NCI-H1694 (cell line): ENCODE results near the gene BARX1.

Experiments used
- DNase-seq: peaks from one replicate; lab custom pipeline; 2025; lab: John Stamatoyannopoulos, UW

BARX1 gene

GRCh38 chr9:93917121-93917853 is 37.9 kb downstream of the BARX1 start:
- DNase-seq = no peak

DNA sequence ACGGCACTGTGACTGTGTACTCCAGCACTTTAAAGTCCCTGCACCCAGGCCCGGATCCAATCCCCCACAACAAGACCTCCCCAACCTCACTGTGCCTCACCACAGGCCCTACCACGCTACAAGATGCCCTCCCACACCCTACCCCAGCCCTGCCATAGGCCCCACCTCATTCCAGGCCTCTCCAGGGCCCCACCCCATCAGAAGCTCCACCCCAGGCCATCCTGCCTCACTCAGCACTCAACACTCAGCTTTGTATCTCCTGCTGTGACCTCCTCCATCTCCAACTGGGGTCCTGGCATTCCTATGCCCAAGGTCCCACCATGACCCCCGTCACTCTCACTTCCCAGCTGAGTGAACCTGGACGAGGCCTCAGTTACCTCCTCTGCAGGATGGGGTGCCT is 38.8 kb downstream of the BARX1 start:
- no peak for DNase-seq

DNA sequence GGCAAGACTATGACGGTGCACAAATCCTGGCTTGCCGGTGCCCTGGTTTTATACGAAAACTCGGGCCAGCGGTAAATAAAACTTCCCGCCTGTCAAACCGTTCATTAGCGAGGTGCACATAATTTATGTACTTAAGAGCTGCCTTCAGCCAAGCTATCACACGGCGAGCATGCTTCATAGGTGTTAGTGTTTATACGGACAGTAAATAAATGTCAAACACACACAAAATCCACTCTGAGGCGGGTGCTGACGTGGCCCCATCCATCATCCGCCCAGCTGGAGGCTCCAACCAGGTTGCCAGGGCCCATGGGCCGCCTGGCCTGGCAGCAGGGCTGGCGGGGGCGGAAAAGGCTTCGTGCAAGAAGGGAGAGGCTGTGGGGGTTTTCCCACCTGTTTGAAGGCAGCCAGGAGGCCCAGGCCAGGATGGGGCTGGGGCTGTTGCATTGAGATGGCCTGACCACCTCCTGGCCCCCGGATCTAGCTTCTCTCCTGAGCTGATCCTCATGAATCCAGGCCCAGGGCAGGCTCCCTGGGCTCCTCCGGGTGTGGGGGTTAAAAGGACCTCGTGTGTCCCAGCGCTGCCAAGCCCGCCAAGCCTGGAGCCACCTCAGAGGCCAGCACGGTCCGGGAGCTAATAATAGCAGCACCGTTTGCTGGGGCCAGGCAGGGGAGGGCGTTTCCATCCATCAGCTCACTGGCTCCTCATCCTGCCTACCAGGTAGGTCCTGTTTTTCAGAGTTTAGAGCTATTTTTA is 43.2 kb downstream of the BARX1 start:
- DNase-seq = no peak

DNA sequence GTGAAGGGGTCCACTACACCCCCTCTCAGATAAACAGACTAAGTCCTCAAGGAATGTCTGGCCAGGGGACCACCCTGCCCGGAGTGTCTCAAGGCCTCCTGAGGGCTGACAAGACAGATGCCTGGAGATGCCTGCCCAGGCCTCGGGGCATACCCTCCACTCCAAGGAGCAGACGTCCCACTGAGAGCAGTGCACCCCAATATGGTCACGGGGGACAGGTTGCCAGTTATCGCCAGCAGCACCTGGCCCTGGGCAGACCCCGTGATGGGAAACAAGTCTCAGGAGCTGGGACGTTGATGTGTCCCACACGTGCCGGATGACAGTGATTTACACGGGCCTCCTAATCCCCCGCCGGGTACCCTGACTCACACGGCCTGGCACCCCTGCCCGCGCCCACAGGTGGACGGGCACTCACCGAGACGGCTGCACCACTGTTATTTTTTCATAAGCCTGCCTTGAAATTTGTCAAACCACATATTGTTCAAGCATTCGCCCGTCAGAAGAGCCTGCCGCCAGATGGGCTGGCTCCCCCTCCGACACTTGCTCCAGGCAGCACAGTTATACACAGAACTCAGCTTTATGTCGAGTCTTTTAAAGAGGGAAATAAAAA is 43.9 kb downstream of the BARX1 start:
- no peak for DNase-seq

- DNase-seq = no peak
Measured at GRCh38 chr9:93910598-93910997, 44.6 kb downstream of the BARX1 start.

- DNase-seq = no peak
Measured at GRCh38 chr9:93910196-93910595, 45.0 kb downstream of the BARX1 start.

- no peak for DNase-seq
Measured at GRCh38 chr9:93909242-93909616, 45.9 kb downstream of the BARX1 start.

GRCh38 chr9:93908591-93909241 is 46.4 kb downstream of the BARX1 start:
- DNase-seq = no peak

GRCh38 chr9:93907551-93908199 is 47.5 kb downstream of the BARX1 start:
- DNase-seq = no peak

DNA sequence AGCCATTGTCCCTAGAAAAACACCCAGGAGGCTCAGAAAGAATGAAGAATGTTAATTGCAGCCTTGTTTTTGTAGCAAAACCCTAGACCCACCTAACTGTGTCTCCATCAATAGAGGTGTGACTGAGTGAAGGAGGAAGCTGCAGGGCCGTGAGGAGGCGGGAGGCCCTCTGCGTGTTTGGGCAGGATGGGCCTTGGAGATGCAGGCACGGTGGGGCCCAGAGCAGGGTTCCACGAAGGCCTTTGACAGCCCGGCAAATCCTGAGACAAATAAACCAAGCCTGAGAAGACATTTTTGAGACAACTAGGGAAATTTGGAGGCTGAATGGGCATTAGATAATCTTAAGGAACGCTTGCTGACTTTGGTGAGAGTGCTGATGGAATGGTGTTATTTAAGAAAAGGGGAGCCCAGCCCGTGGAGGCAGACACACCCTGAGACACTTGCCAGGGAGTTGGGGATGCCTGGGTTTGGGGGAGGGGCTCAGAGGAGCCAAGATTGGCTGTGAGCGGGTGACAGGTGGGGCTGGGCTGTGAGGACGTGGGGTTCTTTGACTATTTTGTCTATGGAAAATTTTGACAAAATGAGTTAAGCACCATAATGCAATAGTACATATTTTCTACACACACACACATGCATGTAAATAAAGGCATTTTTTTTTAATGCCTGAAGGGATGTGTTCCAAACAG is 48.8 kb downstream of the BARX1 start:
- DNase-seq = no peak

DNA sequence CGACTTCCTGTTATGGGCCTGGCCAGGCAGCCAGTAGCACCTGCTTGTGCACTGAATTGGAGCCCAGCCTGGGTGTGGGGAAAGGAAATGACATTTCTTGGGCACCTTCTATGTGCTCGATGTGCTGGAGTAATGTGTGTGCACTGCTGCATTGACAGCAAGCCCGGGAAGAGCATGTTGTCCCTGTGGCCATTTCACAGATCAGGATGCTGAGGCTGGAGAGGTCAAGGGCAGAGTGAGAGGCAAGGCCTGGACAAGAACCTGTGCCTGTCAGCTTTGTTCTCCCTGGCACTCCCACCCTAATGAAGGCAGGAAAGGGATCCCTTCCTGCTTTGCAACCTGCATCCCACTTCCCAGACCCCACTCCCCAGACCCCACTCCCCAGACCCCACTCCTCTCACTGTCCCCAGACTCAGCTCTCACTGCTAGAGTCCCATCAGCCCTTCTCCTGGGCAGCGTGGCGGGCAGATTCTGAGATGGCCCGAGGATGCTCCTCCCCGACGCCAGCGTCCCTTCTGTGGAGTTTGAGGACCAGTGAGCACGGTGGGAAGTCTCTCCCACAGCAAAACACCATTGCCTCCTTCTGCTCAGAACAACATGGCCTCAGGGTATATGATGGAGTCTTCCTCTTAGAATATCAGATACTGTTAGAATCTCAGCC is 49.6 kb downstream of the BARX1 start:
- DNase-seq = no peak

GRCh38 chr9:93904649-93905472 is 50.3 kb downstream of the BARX1 start:
- DNase-seq = no peak

DNA sequence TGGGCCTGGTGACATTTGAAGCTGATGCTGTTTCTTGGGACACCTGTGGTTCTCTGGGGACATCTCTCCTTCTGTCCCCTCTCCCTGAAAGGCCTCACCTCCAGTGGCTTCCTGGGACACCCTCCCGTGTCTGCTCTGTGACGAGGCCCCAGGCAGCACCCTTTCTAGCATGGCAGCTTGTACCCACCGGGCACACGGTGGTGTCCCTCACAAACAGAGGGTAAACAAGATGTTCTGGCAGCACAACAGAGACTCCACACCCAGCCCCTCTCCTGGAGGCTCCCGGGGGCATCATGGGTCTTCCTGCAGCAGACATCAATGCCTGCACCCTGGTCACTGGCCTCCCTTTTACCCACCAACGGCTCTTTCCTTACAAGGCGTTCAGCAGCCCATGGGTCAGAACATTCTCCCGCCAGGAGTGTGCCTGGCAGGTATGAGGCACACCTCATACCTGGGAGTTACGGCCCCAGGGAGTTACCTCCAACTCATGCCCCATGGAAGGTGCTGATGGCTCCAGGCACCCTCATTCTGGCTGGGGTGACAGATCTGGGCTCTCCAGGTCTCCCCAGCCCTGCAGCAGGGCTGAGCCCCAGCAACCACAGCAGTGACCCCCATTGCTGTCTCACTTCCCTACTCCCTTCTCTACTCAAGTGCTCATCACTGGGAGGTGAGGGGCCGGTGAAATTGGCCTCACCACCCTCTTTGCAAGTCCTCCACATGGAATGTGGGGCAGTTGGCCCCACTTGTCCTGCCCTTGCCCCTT is 51.1 kb downstream of the BARX1 start:
- no peak for DNase-seq

GRCh38 chr9:93902780-93903655 is 52.1 kb downstream of the BARX1 start:
- no peak for DNase-seq

DNA sequence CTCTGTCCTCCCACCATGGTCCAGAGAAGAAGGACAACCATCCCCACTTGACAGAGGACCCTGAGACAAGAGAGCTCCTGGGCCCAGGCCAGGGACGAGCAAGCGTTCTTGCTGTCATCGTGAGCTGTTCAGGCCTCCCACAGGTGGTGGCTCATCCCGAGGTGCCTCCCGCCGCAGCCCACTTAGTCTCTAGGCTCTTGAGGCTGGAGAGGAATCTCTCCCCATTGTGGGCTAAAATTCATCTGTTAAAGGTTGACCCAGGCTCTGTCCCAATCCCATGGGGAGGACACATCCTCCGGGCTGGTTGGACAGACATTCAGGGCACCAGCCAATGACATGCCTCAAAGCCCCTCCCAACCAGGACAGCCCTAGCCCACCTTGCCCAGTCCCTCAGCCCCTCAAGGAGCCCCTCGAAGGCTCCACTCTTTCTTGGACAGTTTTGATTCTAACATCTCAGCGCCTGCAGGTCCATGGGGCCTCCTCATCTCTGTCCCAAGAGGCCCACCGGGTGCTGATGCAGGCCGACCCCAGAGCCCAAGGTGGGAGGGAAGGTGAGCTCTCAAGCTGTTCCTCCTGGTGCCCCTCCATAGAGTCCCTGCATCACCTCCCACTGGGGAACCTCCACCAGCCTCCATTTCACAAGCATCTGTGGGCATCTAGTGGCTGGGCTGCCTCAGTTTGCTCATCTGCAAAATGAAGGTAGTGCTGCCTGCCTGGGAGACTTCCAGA is 52.9 kb downstream of the BARX1 start:
- DNase-seq = no peak
